ENCODE data around the gene CACNG1.

CACNG1 gene

GRCh38 chr17:67041531-67041930 lies 2.8 kb upstream of the CACNG1 start:
- DNase-seq (ENCODE audit: low read depth, low spot score) = no peak
- in situ Hi-C loops (cut with HindIII; ENCODE audit: low sequenced_read_pairs) = no loop called here
- TF ChIP-seq, protein P1, sequence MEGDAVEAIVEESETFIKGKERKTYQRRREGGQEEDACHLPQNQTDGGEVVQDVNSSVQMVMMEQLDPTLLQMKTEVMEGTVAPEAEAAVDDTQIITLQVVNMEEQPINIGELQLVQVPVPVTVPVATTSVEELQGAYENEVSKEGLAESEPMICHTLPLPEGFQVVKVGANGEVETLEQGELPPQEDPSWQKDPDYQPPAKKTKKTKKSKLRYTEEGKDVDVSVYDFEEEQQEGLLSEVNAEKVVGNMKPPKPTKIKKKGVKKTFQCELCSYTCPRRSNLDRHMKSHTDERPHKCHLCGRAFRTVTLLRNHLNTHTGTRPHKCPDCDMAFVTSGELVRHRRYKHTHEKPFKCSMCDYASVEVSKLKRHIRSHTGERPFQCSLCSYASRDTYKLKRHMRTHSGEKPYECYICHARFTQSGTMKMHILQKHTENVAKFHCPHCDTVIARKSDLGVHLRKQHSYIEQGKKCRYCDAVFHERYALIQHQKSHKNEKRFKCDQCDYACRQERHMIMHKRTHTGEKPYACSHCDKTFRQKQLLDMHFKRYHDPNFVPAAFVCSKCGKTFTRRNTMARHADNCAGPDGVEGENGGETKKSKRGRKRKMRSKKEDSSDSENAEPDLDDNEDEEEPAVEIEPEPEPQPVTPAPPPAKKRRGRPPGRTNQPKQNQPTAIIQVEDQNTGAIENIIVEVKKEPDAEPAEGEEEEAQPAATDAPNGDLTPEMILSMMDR (IDR thresholded peaks at IDR 0.05; ENCODE audit: low read depth, low read length) = no peak
- H3K4me3 ChIP-seq (ENCODE audit: low read depth, low read length) = no peak overlapping the region

DNA sequence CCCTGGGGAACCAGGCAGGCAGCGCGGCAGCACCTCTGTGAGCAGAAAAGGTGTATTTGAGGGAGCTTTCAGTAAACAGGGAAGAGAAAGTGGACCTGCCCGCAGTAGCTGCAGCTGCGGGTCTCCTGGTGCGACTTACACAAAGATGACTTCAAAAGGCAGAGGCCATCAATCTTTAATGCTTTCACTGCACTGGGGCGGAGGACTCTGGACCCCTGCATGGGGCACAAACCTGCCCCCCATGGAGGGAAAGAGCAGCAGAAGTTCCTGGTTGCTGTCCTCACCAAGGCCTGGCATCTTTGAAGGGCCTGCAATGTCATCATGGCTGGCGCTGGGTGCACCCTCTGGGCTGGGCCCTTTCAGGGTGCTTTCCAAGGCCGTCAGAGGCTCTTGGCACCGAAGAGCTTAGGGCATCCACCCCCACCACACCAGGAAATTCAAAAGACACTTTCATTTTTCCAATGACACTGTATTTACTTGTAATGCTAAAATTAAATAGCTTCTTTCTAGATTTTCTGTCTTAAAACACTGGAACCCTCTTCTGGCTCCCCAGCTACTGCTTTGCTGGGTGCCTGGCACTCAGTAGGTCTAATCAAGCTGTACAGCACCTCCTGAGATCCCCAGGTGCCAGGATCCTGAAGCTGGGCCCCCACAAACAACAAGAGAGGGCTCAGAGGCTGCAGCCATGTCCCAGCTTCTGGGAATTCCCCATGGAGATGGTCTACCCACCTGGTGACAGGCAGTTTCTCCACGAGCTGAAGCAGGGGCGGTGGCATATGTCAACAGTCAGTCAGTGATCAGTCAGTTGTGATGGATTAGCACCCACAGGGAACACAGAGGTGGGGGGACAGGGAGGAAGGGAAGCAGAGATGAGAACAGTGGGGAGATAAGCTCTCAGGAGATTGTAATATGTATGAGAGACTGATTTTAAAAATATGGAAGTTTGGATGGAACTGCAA lies 2.1 kb upstream of the CACNG1 start:
- no peak overlapping the region for H3K4me3 ChIP-seq (ENCODE audit: low read depth, low read length)
- TF ChIP-seq, protein P1 (IDR thresholded peaks at IDR 0.05; ENCODE audit: low read depth, low read length) = no peak
- no peak for DNase-seq (ENCODE audit: low read depth, low spot score)
- in situ Hi-C loops (cut with HindIII; ENCODE audit: low sequenced_read_pairs) = no loop called here

- TF ChIP-seq, protein P1 (IDR thresholded peaks at IDR 0.05; ENCODE audit: low read depth, low read length) = no peak
- H3K4me3 ChIP-seq (ENCODE audit: low read depth, low read length) = no peak overlapping the region
- in situ Hi-C loops (cut with HindIII; ENCODE audit: low sequenced_read_pairs) = no loop called here
- no peak for DNase-seq (ENCODE audit: low read depth, low spot score)
These were observed 1.1 kb upstream of the CACNG1 start for GRCh38 chr17:67043283-67043682.

DNA sequence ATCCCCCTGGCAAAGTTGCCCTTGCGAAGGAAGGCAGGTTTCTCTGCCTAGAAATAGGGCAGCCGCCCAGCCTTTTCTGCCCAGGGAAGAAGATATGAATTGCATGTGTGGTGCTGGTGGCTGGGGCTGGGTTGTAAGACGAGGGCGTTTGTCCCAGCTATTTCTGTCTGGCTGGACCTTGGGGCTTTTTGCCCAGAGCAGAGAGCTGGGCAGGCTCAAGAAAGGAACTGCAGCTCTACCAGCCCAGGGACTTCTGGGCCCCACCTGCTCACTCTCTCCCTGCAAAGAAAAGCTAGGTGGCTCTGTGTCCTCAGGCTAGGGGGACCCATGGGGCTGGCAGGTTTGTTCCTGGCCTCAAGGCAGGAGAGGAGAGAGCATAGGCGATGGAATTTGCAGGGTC lies 586 bp downstream of the CACNG1 start:
- in situ Hi-C loops (cut with HindIII; ENCODE audit: low sequenced_read_pairs) = no loop called here
- TF ChIP-seq, protein P1 (IDR thresholded peaks at IDR 0.05; ENCODE audit: low read depth, low read length) = no peak
- H3K4me3 ChIP-seq (ENCODE audit: low read depth, low read length) = no peak overlapping the region
- no peak for DNase-seq (ENCODE audit: low read depth, low spot score)

- no peak for DNase-seq (ENCODE audit: low read depth, low spot score)
- H3K4me3 ChIP-seq (ENCODE audit: low read depth, low read length) = no peak overlapping the region
- in situ Hi-C loops (cut with HindIII; ENCODE audit: low sequenced_read_pairs) = no loop called here
- TF ChIP-seq, protein P1 (IDR thresholded peaks at IDR 0.05; ENCODE audit: low read depth, low read length) = no peak
These were observed 2.0 kb downstream of the CACNG1 start for GRCh38 chr17:67046398-67046797.

GRCh38 chr17:67047382-67047781 lies 3.0 kb downstream of the CACNG1 start:
- in situ Hi-C loops (cut with HindIII; ENCODE audit: low sequenced_read_pairs) = no loop called here
- TF ChIP-seq, protein P1 (IDR thresholded peaks at IDR 0.05; ENCODE audit: low read depth, low read length) = no peak
- no peak for DNase-seq (ENCODE audit: low read depth, low spot score)
- no peak overlapping the region for H3K4me3 ChIP-seq (ENCODE audit: low read depth, low read length)

Data from astrocyte of the spinal cord (primary cell).